K562 treated with DMSO at 1 percent for 4 hours (cell line): ENCODE data around the gene CHIC1. TPM values are rescaled to one million over a fixed set of nuclear protein-coding genes. Genes with fewer than 3 reads are reported as not detected.

Source experiments
- total RNA-seq: library from RNA; unstranded; fragments of 300-600 nt; gene quantifications from 2 replicates; pipeline ENCODE4 v1.2.3, GENCODE V29; 2022; ENCODE audit not compliant: insufficient read depth

CHIC1 gene
- total RNA-seq, result 0.69 and 1.9 TPM in 2 replicates

DNA sequence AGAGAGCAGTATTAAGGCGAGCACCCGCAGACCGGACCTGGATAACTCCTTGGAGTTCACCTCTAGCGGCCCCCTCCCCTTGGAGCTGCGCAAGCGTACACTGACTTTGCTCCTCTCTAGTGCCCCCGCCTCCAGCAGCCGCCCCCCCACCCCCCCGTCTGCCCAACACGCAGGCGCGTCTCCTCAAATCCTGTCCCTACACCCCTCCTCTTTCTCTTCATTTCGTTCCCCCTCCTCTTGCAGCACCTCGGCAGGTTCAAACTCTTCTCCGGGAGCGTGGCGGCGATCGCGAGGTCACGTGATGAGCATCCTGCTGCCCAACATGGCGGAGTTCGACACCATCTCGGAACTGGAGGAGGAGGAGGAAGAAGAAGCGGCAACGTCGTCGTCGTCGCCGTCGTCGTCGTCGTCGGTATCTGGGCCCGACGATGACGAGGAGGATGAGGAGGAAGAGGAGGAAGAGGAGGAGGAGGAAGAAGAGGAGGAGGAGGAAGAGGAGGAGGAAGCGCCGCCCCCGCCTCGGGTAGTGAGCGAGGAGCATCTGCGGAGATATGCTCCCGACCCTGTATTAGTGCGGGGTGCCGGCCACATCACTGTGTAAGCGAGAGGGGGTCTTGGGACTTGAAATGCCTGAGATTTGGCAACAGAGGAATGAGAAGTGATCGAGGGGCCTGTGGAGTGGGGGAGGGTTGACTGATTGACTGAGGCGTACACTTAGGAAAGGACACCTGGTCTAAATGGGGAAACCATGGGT lies at the start of gene CHIC1:
Gene CHIC1, plus strand, starts transcription at position 214 of the 754 bp plus-strand sequence. Its CDS starts 88 bp downstream, at position 302.

Other genes starting within 250 kb of the CHIC1 start
- gene CDX4, start 116.1 kb upstream of the CHIC1 start, total RNA-seq, result not detected in 2 replicates